Measurements from ENCODE around the gene HERPUD1.
"Not testable (repeated sequence)": the region's sequence is repeated elsewhere in the genome, so short reads cannot be mapped to it uniquely, and the experiment has no call there.

DNA sequence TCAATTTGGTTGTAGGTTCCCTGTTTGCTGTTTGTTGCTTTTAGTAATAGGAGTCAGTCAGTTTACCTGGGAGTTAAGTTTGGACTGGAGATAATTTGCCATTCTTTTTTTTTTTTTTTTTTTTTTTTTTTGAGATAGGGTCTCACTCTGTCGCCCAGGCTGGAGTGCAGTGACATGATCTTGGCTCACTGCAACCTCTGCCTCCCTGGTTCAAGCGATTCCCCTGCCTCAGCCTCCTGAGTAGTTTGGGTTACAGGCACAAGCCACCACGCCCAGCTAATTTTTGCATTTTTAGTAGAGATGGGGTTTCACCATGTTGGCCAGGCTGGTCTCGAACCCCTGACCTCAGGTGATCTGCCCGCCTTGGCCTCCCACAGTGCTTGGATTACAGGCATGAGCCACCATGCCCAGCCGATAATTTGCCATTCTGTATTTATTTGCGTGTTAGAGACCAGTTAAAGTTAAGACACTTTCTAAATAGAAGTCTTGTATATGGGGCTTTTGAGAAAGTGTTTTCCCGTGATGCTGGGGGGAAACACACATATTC is 2.7 kb downstream of the HERPUD1 start:
- TF ChIP-seq, protein P1, sequence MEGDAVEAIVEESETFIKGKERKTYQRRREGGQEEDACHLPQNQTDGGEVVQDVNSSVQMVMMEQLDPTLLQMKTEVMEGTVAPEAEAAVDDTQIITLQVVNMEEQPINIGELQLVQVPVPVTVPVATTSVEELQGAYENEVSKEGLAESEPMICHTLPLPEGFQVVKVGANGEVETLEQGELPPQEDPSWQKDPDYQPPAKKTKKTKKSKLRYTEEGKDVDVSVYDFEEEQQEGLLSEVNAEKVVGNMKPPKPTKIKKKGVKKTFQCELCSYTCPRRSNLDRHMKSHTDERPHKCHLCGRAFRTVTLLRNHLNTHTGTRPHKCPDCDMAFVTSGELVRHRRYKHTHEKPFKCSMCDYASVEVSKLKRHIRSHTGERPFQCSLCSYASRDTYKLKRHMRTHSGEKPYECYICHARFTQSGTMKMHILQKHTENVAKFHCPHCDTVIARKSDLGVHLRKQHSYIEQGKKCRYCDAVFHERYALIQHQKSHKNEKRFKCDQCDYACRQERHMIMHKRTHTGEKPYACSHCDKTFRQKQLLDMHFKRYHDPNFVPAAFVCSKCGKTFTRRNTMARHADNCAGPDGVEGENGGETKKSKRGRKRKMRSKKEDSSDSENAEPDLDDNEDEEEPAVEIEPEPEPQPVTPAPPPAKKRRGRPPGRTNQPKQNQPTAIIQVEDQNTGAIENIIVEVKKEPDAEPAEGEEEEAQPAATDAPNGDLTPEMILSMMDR (IDR thresholded peaks at IDR 0.05) = not testable (repeated sequence)
- not testable (repeated sequence) for TF ChIP-seq POLR2A (IDR thresholded peaks at IDR 0.05)

All from adrenal gland (tissue), 5 donors.